Heart right ventricle (tissue), 16 donors: ENCODE measurements around the gene C19orf33. TPM values are rescaled to one million over a fixed set of nuclear protein-coding genes. Genes with fewer than 3 reads are reported as not detected.

Source experiments
- ATAC-seq, 8 donors: fragments of 200-7000 bp; cut with Tn5 transposase; one replicate each; pipeline ENCODE4 v1.9.1; 2020; ENCODE audit warnings: mild to moderate bottlenecking in 8 of 8, moderate library complexity in 8 of 8, moderate number of reproducible peaks in 1 of 8
- DNase-seq, 2 donors: peaks; one replicate each; pipeline ENCODE4 v3.0.0-alpha.2; 2020
- H3K27ac ChIP-seq, 10 donors: fragments of 200-600 bp; sonication (generic) in 2 of 10; one replicate each; pipeline versions ENCODE4 v1.5.0 to v1.8.0; 2020 to 2022; ENCODE audit warnings: mild to moderate bottlenecking in 3 of 10
- H3K27me3 ChIP-seq, 7 donors: fragments of 200-600 bp; one replicate each; pipeline ENCODE4 v1.8.0; 2021 to 2022; ENCODE audit warnings: mild to moderate bottlenecking in 2 of 7
- H3K36me3 ChIP-seq, 9 donors: fragments of 200-600 bp; sonication (generic) in 1 of 9; one replicate each; pipeline versions ENCODE4 v1.5.0 to v1.8.0; 2020 to 2022; ENCODE audit warnings: mild to moderate bottlenecking in 2 of 9
- H3K4me1 ChIP-seq, 9 donors: fragments of 200-600 bp; sonication (generic) in 1 of 9; one replicate each; pipeline versions ENCODE4 v1.5.0 to v1.8.0; 2020 to 2022; ENCODE audit warnings: mild to moderate bottlenecking in 4 of 9
- H3K4me3 ChIP-seq, 10 donors: fragments of 200-600 bp; sonication (generic) in 2 of 10; one replicate each; pipeline versions ENCODE4 v1.5.0 to v1.8.0; 2020 to 2022; ENCODE audit warnings: mild to moderate bottlenecking in 7 of 10, moderate library complexity in 2 of 10
- H3K9me3 ChIP-seq, 11 donors: fragments of 200-600 bp in 10 of 11; sonication (generic) in 2 of 11; one replicate each; pipeline versions ENCODE4 v1.5.0 to v1.8.0; 2013 to 2022; ENCODE audit warnings: mild to moderate bottlenecking in 2 of 11, control low read depth in 1 of 11, moderate library complexity in 1 of 11
- WGBS, 2 donors: extraction: QIAGEN DNeasy Blood & Tissue Kit; methylation state at CpG; one replicate each; pipeline ENCODE4 v1.1.7; 2013; ENCODE audit warnings: inconsistent platforms in 1 of 2; 5-methylcytosine and 5-hydroxymethylcytosine counted together
- intact Hi-C, 10 donors: fragments of 100-400 bp; cut with DNase I; formaldehyde crosslinking; loops; one replicate each; pipeline versions ENCODE4 v1.11.1 to v1.14.2; 2022
- polyA plus RNA-seq, 2 donors: library from polyadenylated mRNA; stranded (reverse); fragments of 200-250 nt; gene quantifications; one replicate each; pipeline ENCODE4 v1.2.3, GENCODE V29; 2013
- total RNA-seq, 10 donors: library from RNA; stranded (reverse); fragmentation: NEBNext Ultra II Directional in 3 of 10; extraction: Animal tissue kit (Norgen Biotek cat#: 25700) in 3 of 10; gene quantifications; one replicate each; pipeline versions ENCODE4 v1.2.1 to v1.2.4, GENCODE V29; 2021 to 2023
- TF ChIP-seq, protein P1 (sequence below), 9 donors: fragments of 200-600 bp; sonication (generic) in 2 of 9; IDR thresholded peaks; one replicate each; pipeline versions ENCODE4 v1.5.0 to v1.8.0; 2021 to 2022; ENCODE audit warnings: antibody characterized with exemption in 9 of 9, mild to moderate bottlenecking in 5 of 9, moderate library complexity in 1 of 9
- donor health status: Arrhythmogenic right ventricular cardiomyopathy.
- donor health status: ischemic (EF 13 %, LVEDD 7.1; RV severe dilation, severe dysfunction).
- donor health status: healthy with polysubstance abuse.
- donor health status: DM: no; HTN: yes; CAD: no.
- donor health status: DM: no; HTN: no; CAD: no.
- donor health status: ischemic (EF 25% LVEDD 6.9; RV normal size, moderate dysfunction).
- donor health status: ischemic (EF 25% LVEDD 5.7; RV mildly dilated, moderate dysfunction).
- donor health status: healthy.
- donor health status: DM: yes; HTN: yes; CAD: no.
- donor health status: Ischemic cardiomyopathy.
- donor health status: ischemic (EF 35%, LVEDD 5.7; RV mildly dilated, moderate dysfunction).
- donor health status: nonischemic (EF 11% LVEDD 7.7; RV severe dilation, severe dysfunction).
- donor health status: DM: yes; HTN: yes; CAD: no.
- donor health status: PGD.
- donor health status: ischemic (EF 29% LVEDD 5.4; RV normal size, mild dysfunction).
- donor health status: nonischemic (EF 23%, LVEDD 6.1; RV moderate dilation, normal function).

C19orf33 gene
- total and polyA plus RNA-seq, 12 donors, result 2.2 to 133 (median 4.2) TPM; not detected in 2

DNA sequence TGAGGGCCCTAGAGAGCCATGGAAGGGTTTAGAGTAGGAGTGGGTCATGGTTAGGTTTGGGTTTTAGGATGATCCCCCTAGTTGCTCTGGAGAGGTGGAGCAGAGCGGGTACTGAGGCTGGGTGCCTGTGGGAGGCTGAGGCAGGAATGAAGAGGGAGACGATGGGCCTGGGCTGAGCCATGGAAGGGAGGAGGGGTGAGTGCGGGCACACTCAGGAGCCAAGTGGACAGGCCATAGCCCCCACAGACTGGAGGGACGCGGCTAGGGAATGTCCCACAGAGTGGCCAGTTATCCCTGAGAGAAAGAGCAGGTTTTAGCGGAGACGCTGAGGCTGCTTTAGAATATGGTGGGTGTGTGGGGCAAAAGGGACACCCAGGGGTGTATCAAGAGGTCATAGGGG lies 25.6 kb downstream of the C19orf33 start:
- no peak for DNase-seq
- H3K4me1 ChIP-seq, result no peaks in the 10 kb centered on the region
- WGBS, 2 donors, result 95 to 98% methylated on average over 7 of the region's 7 CpGs
- no peaks in the 10 kb centered on the region for H3K27me3 ChIP-seq
- intact Hi-C loops, result loop anchor here in 8 of 10 donors (5.0 to 10.0 kb wide), 5 partner anchors 65 to 427 kb away; partner anchors contain the start of genes SIPA1L3 (in 4 of the 8), WDR87 (in 4 of the 8) and SPINT2 (in 1 of the 8)
- TF ChIP-seq, protein P1, sequence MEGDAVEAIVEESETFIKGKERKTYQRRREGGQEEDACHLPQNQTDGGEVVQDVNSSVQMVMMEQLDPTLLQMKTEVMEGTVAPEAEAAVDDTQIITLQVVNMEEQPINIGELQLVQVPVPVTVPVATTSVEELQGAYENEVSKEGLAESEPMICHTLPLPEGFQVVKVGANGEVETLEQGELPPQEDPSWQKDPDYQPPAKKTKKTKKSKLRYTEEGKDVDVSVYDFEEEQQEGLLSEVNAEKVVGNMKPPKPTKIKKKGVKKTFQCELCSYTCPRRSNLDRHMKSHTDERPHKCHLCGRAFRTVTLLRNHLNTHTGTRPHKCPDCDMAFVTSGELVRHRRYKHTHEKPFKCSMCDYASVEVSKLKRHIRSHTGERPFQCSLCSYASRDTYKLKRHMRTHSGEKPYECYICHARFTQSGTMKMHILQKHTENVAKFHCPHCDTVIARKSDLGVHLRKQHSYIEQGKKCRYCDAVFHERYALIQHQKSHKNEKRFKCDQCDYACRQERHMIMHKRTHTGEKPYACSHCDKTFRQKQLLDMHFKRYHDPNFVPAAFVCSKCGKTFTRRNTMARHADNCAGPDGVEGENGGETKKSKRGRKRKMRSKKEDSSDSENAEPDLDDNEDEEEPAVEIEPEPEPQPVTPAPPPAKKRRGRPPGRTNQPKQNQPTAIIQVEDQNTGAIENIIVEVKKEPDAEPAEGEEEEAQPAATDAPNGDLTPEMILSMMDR (IDR thresholded peaks at IDR 0.05), result no peak
- H3K27ac ChIP-seq, result no peak overlapping the region
- no peak for ATAC-seq
- H3K4me3 ChIP-seq, result no peak overlapping the region
- H3K9me3 ChIP-seq, result no peaks in the 10 kb centered on the region
- peaks cover 0 to 48% (median 19%) of the 10 kb centered on the region in 9 donors for H3K36me3 ChIP-seq

DNA sequence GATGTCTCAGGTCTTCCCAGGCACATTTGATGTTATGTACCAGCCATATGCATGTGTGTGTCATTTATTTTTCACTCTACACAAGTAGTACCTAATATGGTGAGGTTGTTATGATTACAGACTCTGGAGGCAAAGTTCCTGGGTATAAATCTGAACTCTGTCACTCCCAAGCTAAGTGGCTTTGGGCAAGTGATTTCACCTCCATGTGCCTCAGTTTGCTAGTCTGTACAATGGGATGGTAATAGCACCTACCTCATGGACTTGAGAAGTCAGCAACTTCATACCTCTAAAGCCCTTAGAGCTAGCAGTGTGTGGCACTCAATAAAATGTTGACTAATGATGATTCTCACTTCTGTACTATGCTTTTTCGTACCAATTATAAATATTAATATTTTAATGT lies 27.7 kb downstream of the C19orf33 start:
- DNase-seq (no peak), ATAC-seq (no peak)
- TF ChIP-seq, protein P1 (IDR thresholded peaks at IDR 0.05), result no peak
- intact Hi-C loops, result loop anchor here in 6 of 10 donors (2.0 to 10.0 kb wide), 5 partner anchors 87 to 429 kb away; partner anchors contain the start of genes SIPA1L3 (in 2 of the 6) and WDR87 (in 2 of the 6)
- no peak overlapping the region for H3K27ac ChIP-seq
- H3K36me3 ChIP-seq, result peaks cover 0 to 27% (median 16%) of the 10 kb centered on the region in 9 donors
- no peak overlapping the region for H3K4me3 ChIP-seq
- H3K9me3 ChIP-seq, result no peaks in the 10 kb centered on the region
- WGBS, 2 donors, result 96% methylated on average over 1 of the region's 1 CpG
- no peaks in the 10 kb centered on the region for H3K27me3 ChIP-seq
- H3K4me1 ChIP-seq, result peaks cover 0 to 4% (median 0%) of the 10 kb centered on the region in 9 donors

DNA sequence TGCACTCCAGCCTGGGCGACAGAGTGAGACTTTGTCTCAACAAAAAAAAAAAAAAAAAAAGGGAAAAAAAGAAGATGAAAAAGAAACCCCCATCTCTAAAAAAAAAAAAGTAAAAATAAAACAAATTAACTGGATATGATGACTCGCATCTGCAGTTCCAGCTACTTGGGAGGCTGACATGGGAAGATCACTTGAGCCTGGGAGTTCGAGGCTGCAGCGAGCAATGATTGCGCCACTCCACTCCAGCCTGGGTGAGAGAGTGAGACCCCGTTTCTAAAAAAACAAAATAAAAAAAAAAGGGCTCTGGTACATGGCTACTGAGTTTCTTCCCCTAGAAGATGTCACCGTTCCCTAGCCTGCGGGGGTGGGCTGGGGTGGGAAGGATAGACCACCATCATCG lies 29.2 kb downstream of the C19orf33 start:
- Histone ChIP-seq H3K9me3 (no peaks in the 10 kb centered on the region), H3K27me3 (no peaks in the 10 kb centered on the region), H3K27ac (no peak overlapping the region), H3K4me1 (peaks cover 0 to 12% (median 9%) of the 10 kb centered on the region in 9 donors), H3K4me3 (no peak overlapping the region), H3K36me3 (peaks cover 0 to 12% (median under 1%) of the 10 kb centered on the region in 9 donors)
- intact Hi-C loops, result loop anchor here in 6 of 10 donors (2.0 to 10.0 kb wide), 5 partner anchors 88 to 431 kb away; partner anchors contain the start of genes SIPA1L3 (in 2 of the 6) and WDR87 (in 2 of the 6)
- ATAC-seq (no peak), DNase-seq (no peak)
- TF ChIP-seq, protein P1 (IDR thresholded peaks at IDR 0.05), result no peak
- WGBS, 2 donors, result 93 to 94% methylated on average over 9 of the region's 9 CpGs

DNA sequence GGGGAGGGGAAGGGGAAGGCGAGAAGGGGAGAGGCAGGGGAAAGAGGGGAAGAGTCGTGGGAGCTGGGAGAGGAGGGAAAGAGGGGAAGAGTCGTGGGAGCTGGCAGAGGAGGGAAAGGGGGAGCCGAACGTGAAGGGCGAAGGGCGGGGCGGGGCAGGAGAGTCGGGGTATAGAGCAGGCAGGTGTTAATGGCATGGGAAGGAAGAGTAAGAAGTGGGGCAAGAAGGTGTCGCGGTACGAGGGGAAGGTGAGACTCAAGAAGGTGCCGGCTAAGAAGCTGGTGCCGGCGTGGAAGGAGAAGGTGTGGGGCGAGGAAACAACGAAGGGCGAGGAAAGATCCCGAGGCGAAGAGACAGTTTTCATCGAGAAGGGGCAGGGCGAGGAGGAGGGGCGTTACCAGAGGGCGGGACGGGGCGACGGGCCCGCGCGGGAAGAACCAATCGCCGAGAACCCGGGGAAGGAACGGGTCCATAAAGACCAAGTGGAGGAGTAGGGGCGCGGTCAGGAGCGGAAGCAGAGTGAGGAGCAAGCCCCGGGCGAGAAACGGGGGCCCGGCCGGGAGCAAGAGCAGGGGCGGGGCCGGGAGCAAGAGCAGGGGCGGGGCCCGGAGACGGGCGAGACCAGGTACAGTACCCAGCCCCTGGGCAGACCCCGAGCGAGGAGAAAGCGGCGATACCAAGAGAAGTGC lies 32.0 kb downstream of the C19orf33 start:
- Histone ChIP-seq H3K9me3 (no peaks in the 10 kb centered on the region), H3K4me3 (peak overlapping the region; percentile 12 to 87 (median 76)), H3K36me3 (peaks cover 0 to 12% (median 0%) of the 10 kb centered on the region in 9 donors), H3K27ac (peak overlapping the region; percentile 83 to 95 (median 92)), H3K4me1 (peaks cover 0 to 12% (median 9%) of the 10 kb centered on the region in 9 donors), H3K27me3 (no peaks in the 10 kb centered on the region)
- DNase-seq, result peak; percentile 94 to 95
- TF ChIP-seq, protein P1 (IDR thresholded peaks at IDR 0.05), result no peak
- intact Hi-C loops, result loop anchor here in 9 of 10 donors (1.0 to 10.0 kb wide), 12 partner anchors 36 to 437 kb away; partner anchors contain the start of genes PSMD8 (in 8 of the 9), SIPA1L3 (in 3 of the 9) and WDR87 (in 3 of the 9)
- 1% methylated on average over 51 to 52 of the region's 52 CpGs for WGBS, 2 donors
- ATAC-seq, result peak; percentile 88 to 96 (median 94)
